Measurements from ENCODE around the gene PIGH.
"Not testable (repeated sequence)": the region's sequence is repeated elsewhere in the genome, so short reads cannot be mapped to it uniquely, and the experiment has no call there.

The PIGH gene

GRCh38 chr14:67627519-67627918 lies 27.5 kb upstream of the PIGH start:
- TF ChIP-seq CTCF (IDR thresholded peaks at IDR 0.05; ENCODE audit: low read depth, low read length) = no peak
- H3K4me3 ChIP-seq (replicated peaks in 1 of 2; ENCODE audit: low read depth in 2 of 2, low read length in 2 of 2) = no peak overlapping the region
- DNase-seq (ENCODE audit: low read depth in 2 of 2) = no peak

- not testable (repeated sequence) for H3K4me3 ChIP-seq (replicated peaks in 1 of 2; ENCODE audit: low read depth in 2 of 2, low read length in 2 of 2)
These were observed 26.1 kb upstream of the PIGH start for GRCh38 chr14:67626131-67626530.

GRCh38 chr14:67623114-67623513 lies 23.0 kb upstream of the PIGH start:
- DNase-seq (ENCODE audit: low read depth in 2 of 2) = peak; percentile 45 to 81
- H3K4me3 ChIP-seq (replicated peaks in 1 of 2; ENCODE audit: low read depth in 2 of 2, low read length in 2 of 2) = no peak overlapping the region
- no peak for TF ChIP-seq CTCF (IDR thresholded peaks at IDR 0.05; ENCODE audit: low read depth, low read length)

More at GRCh38 chr14:67626131-67626530, 26.1 kb upstream of the PIGH start:
- DNase-seq (ENCODE audit: low read depth in 2 of 2) = not testable (repeated sequence)

GRCh38 chr14:67622675-67623074 lies 22.6 kb upstream of the PIGH start:
- DNase-seq (ENCODE audit: low read depth in 2 of 2) = peak; percentile 90
- H3K4me3 ChIP-seq (replicated peaks in 1 of 2; ENCODE audit: low read depth in 2 of 2, low read length in 2 of 2) = no peak overlapping the region
- TF ChIP-seq CTCF (IDR thresholded peaks at IDR 0.05; ENCODE audit: low read depth, low read length) = no peak

- DNase-seq (ENCODE audit: low read depth in 2 of 2) = no peak
- no peak for TF ChIP-seq CTCF (IDR thresholded peaks at IDR 0.05; ENCODE audit: low read depth, low read length)
- peak overlapping the region; percentile 59 to 63 for H3K4me3 ChIP-seq (replicated peaks in 1 of 2; ENCODE audit: low read depth in 2 of 2, low read length in 2 of 2)
These were observed 20.2 kb upstream of the PIGH start for GRCh38 chr14:67620217-67620785.

- peak within 1 kb of the TSS; percentile 59 to 63 for H3K4me3 ChIP-seq (replicated peaks in 1 of 2; ENCODE audit: low read depth in 2 of 2, low read length in 2 of 2)
- TF ChIP-seq CTCF (IDR thresholded peaks at IDR 0.05; ENCODE audit: low read depth, low read length) = no peak
- DNase-seq (ENCODE audit: low read depth in 2 of 2) = peak; percentile 94 to 95
These were observed 19.6 kb upstream of the PIGH start, which contains the start of gene ARG2 for GRCh38 chr14:67619446-67620216. Gene ARG2 (plus strand): TSS chr14:67619920. CDS start chr14:67619978, 58 bp downstream.

GRCh38 chr14:67618617-67619063 lies 18.6 kb upstream of the PIGH start:
- no peak overlapping the region for H3K4me3 ChIP-seq (replicated peaks in 1 of 2; ENCODE audit: low read depth in 2 of 2, low read length in 2 of 2)
- TF ChIP-seq CTCF (IDR thresholded peaks at IDR 0.05; ENCODE audit: low read depth, low read length) = peak; percentile 58
- DNase-seq (ENCODE audit: low read depth in 2 of 2) = peak; percentile 89 to 92
